MM.1S (cell line): Measurements from ENCODE around the gene NFKBIZ.
A peak's percentile ranks its signal among the peaks of the same experiment; 100 is the strongest.

ENCODE experiments used
- DNase-seq: peaks from one replicate; pipeline ENCODE4 v3.0.0-alpha.2; 2015
- H2AFZ ChIP-seq: fragments of 300-600 bp; sonication (generic); 2 replicates; pipeline ENCODE4 v1.6.0; 2016; ENCODE audit warnings: antibody characterized with exemption, low read length
- H3F3A ChIP-seq: fragments of 300-600 bp; sonication (generic); 2 replicates; pipeline ENCODE4 v1.6.1; 2016; ENCODE audit warnings: mild to moderate bottlenecking, antibody characterized with exemption, low read length, moderate library complexity, mixed read lengths; ENCODE audit not compliant: insufficient read depth
- H3K27ac ChIP-seq: fragments of 300-600 bp; sonication (generic); 2 replicates; pipeline ENCODE4 v1.5.1; 2016; ENCODE audit warnings: mild to moderate bottlenecking, low read length
- H3K27me3 ChIP-seq: fragments of 300-600 bp; sonication (generic); replicated peaks from 2 replicates; pipeline ENCODE4 v1.6.0; 2016; ENCODE audit warnings: low read length; ENCODE audit not compliant: insufficient read depth
- H3K36me3 ChIP-seq: fragments of 300-600 bp; sonication (generic); replicated peaks from 2 replicates; pipeline ENCODE4 v1.6.1; 2016; ENCODE audit warnings: mild to moderate bottlenecking, low read length, mixed read lengths; ENCODE audit not compliant: insufficient read depth
- H3K4me1 ChIP-seq: fragments of 300-600 bp; sonication (generic); 2 replicates; pipeline ENCODE4 v1.6.1; 2016; ENCODE audit warnings: low read length, mixed read lengths
- H3K4me2 ChIP-seq: fragments of 300-600 bp; sonication (generic); 2 replicates; pipeline ENCODE4 v1.6.0; 2016; ENCODE audit warnings: low read depth, low read length
- H3K4me3 ChIP-seq: fragments of 300-600 bp; sonication (generic); 2 replicates; pipeline ENCODE4 v1.5.1; 2016; ENCODE audit warnings: low read length, mixed read lengths
- H3K79me2 ChIP-seq: fragments of 300-600 bp; sonication (generic); 2 replicates; pipeline ENCODE4 v1.6.1; 2016; ENCODE audit warnings: mixed run types, low read length, mixed read lengths
- H3K9ac ChIP-seq: fragments of 300-600 bp; sonication (generic); 2 replicates; pipeline ENCODE4 v1.6.1; 2016; ENCODE audit warnings: low read length, mixed read lengths
- H3K9me2 ChIP-seq: fragments of 300-600 bp; sonication (generic); replicated peaks from 2 replicates; pipeline ENCODE4 v1.6.1; 2016; ENCODE audit warnings: mild to moderate bottlenecking, low read length, mixed read lengths; ENCODE audit not compliant: insufficient read depth
- H3K9me3 ChIP-seq: fragments of 300-600 bp; sonication (generic); replicated peaks from 2 replicates; pipeline ENCODE4 v1.6.1; 2016; ENCODE audit warnings: mild to moderate bottlenecking, low read length, mixed read lengths; ENCODE audit not compliant: insufficient read depth
- H4K20me1 ChIP-seq: fragments of 300-600 bp; sonication (generic); 2 replicates; pipeline ENCODE4 v1.6.1; 2016; ENCODE audit warnings: mild to moderate bottlenecking, low read length, moderate library complexity, mixed read lengths; ENCODE audit not compliant: insufficient read depth
- EZH2 ChIP-seq: fragments of 300-600 bp; sonication (generic); optimal IDR thresholded peaks from 2 replicates; pipeline ENCODE3; 2017; ENCODE audit warnings: low read depth, mild to moderate bottlenecking, antibody characterized with exemption, low read length, mixed read lengths
- EZH2phosphoT487 ChIP-seq: fragments of 300-600 bp; sonication (generic); IDR thresholded peaks from 2 replicates; pipeline ENCODE4 v1.6.1; 2018; ENCODE audit warnings: antibody characterized with exemption, low read length
- TF ChIP-seq, protein P1 (sequence below): fragments of 300-600 bp; sonication (generic); IDR thresholded peaks from 2 replicates; pipeline ENCODE4 v1.5.1; 2016; ENCODE audit warnings: antibody characterized with exemption, low read length, mixed read lengths

The NFKBIZ gene

DNA sequence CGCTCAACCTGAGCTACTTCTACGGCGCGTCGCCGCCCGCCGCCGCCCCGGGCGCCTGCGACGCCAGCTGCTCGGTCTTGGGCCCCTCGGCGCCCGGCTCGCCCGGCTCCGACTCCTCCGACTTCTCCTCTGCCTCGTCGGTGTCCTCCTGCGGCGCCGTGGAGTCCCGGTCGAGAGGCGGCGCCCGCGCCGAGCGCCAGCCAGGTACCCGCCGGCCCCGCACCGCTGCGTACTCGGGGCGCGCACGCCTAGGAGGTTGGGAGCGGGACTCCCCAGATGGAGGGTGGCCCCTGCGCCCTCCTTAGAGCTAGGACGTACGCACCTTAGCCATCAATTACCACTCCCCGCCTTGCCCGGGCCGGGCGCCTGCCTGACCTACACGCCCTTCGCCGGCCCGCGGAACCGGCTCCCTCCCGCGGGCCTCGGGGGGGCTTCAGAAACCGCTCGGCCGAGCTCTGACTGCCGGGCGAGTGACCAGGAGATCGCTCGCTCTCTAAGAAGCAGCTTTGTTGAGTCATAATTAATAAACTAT lies 466 bp downstream of the NFKBIZ start:
- H4K20me1 ChIP-seq = no peaks in the 10 kb centered on the region
- DNase-seq = peak; percentile 59

GRCh38 chr3:101850246-101851051 lies 1.1 kb downstream of the NFKBIZ start:
- Histone ChIP-seq H3F3A (peaks cover 21% of the 10 kb centered on the region), H3K27me3 (no peaks in the 10 kb centered on the region), H2AFZ (peak overlapping the region; percentile 32; the same call in 1 of the 2 replicates), H3K36me3 (peaks cover 26% of the 10 kb centered on the region), H3K9ac (peak overlapping the region; percentile 97), H4K20me1 (no peaks in the 10 kb centered on the region), H3K4me2 (peak overlapping the region; percentile 77), H3K4me3 (peak overlapping the region; percentile 92), H3K4me1 (peaks cover 14% of the 10 kb centered on the region), H3K9me3 (no peaks in the 10 kb centered on the region), H3K79me2 (peaks cover 37% of the 10 kb centered on the region), H3K9me2 (no peaks in the 10 kb centered on the region), H3K27ac (peak overlapping the region; percentile 87)
- TF ChIP-seq EZH2phosphoT487 (no peak), EZH2 (no peak)
- TF ChIP-seq, protein P1, sequence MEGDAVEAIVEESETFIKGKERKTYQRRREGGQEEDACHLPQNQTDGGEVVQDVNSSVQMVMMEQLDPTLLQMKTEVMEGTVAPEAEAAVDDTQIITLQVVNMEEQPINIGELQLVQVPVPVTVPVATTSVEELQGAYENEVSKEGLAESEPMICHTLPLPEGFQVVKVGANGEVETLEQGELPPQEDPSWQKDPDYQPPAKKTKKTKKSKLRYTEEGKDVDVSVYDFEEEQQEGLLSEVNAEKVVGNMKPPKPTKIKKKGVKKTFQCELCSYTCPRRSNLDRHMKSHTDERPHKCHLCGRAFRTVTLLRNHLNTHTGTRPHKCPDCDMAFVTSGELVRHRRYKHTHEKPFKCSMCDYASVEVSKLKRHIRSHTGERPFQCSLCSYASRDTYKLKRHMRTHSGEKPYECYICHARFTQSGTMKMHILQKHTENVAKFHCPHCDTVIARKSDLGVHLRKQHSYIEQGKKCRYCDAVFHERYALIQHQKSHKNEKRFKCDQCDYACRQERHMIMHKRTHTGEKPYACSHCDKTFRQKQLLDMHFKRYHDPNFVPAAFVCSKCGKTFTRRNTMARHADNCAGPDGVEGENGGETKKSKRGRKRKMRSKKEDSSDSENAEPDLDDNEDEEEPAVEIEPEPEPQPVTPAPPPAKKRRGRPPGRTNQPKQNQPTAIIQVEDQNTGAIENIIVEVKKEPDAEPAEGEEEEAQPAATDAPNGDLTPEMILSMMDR = no peak
- peak; percentile 75 for DNase-seq

More for the DNA sequence above, 466 bp downstream of the NFKBIZ start:
- no peaks in the 10 kb centered on the region for H3K9me2 ChIP-seq
- no peaks in the 10 kb centered on the region for H3K27me3 ChIP-seq
- H3K9me3 ChIP-seq = no peaks in the 10 kb centered on the region
- TF ChIP-seq EZH2 (no peak), EZH2phosphoT487 (no peak)
- TF ChIP-seq, protein P1 = peak; percentile 20; the same call in 1 of the 2 replicates
- H3K79me2 ChIP-seq = peaks cover 37% of the 10 kb centered on the region
- H3K27ac ChIP-seq = peak overlapping the region; percentile 87
- peak overlapping the region; percentile 97 for H3K9ac ChIP-seq
- H3K4me2 ChIP-seq = peak overlapping the region; percentile 77
- H3K36me3 ChIP-seq = peaks cover 26% of the 10 kb centered on the region
- peak overlapping the region; percentile 32; the same call in 1 of the 2 replicates for H2AFZ ChIP-seq
- H3F3A ChIP-seq = peaks cover 21% of the 10 kb centered on the region
- H3K4me3 ChIP-seq = peak overlapping the region; percentile 92
- H3K4me1 ChIP-seq = peaks cover 14% of the 10 kb centered on the region

DNA sequence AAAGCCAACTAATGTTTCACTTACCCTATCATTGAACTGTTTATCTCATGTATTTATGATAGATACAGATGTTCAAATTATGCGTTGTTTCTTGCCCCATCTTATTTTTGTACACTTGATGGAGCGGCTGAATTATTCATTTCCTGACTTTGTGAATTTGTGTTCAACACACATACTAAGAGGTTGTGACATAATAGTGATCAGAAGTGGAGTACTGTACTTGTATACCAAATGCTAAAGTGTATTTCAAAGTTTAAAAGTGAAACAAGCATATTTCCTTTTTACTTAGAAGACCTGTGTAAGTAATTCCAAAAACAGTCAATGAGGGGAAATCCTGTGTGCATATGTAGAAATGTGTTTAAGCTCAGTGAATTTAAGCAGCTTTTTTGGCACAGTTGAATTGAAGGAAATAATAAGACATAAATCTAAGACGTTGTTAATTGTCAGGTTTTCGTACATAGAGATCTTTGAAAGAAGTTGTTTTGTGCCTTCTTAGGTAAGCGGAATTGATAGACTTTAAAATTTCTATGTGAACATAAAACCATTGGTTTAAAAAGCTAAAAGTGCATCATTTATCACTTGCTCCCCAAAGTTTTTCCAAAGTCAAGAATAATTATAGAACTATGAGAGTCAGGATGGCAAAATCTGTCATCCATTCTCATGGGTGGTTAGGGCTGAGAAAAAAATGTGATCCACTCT lies 1.9 kb downstream of the NFKBIZ start:
- H3K36me3 ChIP-seq = peaks cover 26% of the 10 kb centered on the region
- H3K27ac ChIP-seq = peak overlapping the region; percentile 87; the same call in 1 of the 2 replicates
- H3F3A ChIP-seq = peaks cover 21% of the 10 kb centered on the region
- peaks cover 14% of the 10 kb centered on the region for H3K4me1 ChIP-seq
- H4K20me1 ChIP-seq = no peaks in the 10 kb centered on the region
- no peaks in the 10 kb centered on the region for H3K27me3 ChIP-seq
- no peak for DNase-seq
- H2AFZ ChIP-seq = no peak overlapping the region
- H3K9me2 ChIP-seq = no peaks in the 10 kb centered on the region
- peak overlapping the region; percentile 92 for H3K4me3 ChIP-seq
- no peaks in the 10 kb centered on the region for H3K9me3 ChIP-seq
- peak overlapping the region; percentile 97; the same call in 1 of the 2 replicates for H3K9ac ChIP-seq
- TF ChIP-seq EZH2 = no peak
- TF ChIP-seq, protein P1 = no peak
- no peak for TF ChIP-seq EZH2phosphoT487
- peak overlapping the region; percentile 77 for H3K4me2 ChIP-seq
- H3K79me2 ChIP-seq = peaks cover 37% of the 10 kb centered on the region
